GM13976 (cell line): ENCODE measurements around the gene STK32B.

Experiments
- DNase-seq: peaks from one replicate; pipeline ENCODE4 v3.0.0; 2012; ENCODE audit warnings: low spot score
- CTCF ChIP-seq: IDR thresholded peaks from 2 replicates; pipeline ENCODE4 v1.5.1; 2012; ENCODE audit warnings: borderline replicate concordance, mild to moderate bottlenecking; ENCODE audit not compliant: insufficient read depth; ENCODE audit errors: extremely low read depth, missing control alignments, control extremely low read depth
- in situ Hi-C: fragments of 300-500 bp; cut with MboI; formaldehyde crosslinking; loops from one replicate; pipeline ENCODE4 v1.12.0; 2022; ENCODE audit warnings: low sequenced_read_pairs, mixed read lengths, inconsistent platforms; ENCODE audit not compliant: unreplicated experiment

Gene STK32B

GRCh38 chr4:5220028-5220427 is 168.7 kb downstream of the STK32B start:
- TF ChIP-seq CTCF: no peak
- in situ Hi-C loops: no loop called here

GRCh38 chr4:5222047-5222446 is 170.8 kb downstream of the STK32B start:
- no peak for DNase-seq
- no peak for TF ChIP-seq CTCF
- in situ Hi-C loops: no loop called here

More at GRCh38 chr4:5220028-5220427, 168.7 kb downstream of the STK32B start:
- DNase-seq: no peak

- no peak for DNase-seq
- in situ Hi-C loops: no loop called here
- TF ChIP-seq CTCF: no peak
Measured at GRCh38 chr4:5222951-5223350, 171.7 kb downstream of the STK32B start.

- DNase-seq: no peak
- in situ Hi-C loops: no loop called here
- no peak for TF ChIP-seq CTCF
Measured at GRCh38 chr4:5224340-5224739, 173.1 kb downstream of the STK32B start.

GRCh38 chr4:5232549-5232948 is 181.3 kb downstream of the STK32B start:
- TF ChIP-seq CTCF: no peak
- no peak for DNase-seq
- in situ Hi-C loops: no loop called here

GRCh38 chr4:5237086-5237660 is 185.9 kb downstream of the STK32B start:
- TF ChIP-seq CTCF: no peak
- DNase-seq: no peak
- in situ Hi-C loops: no loop called here
